HG02938 (cell line): ENCODE data around the gene OXLD1.
"Not testable (repeated sequence)": the region's sequence is repeated elsewhere in the genome, so short reads cannot be mapped to it uniquely, and the experiment has no call there.

Experiments
- ATAC-seq: cut with Tn5 transposase; IDR thresholded peaks from one replicate; pipeline ENCODE4 v1.9.1; 2021; ENCODE audit warnings: mild to moderate bottlenecking, moderate library complexity; ENCODE audit not compliant: unreplicated experiment

OXLD1 gene

DNA sequence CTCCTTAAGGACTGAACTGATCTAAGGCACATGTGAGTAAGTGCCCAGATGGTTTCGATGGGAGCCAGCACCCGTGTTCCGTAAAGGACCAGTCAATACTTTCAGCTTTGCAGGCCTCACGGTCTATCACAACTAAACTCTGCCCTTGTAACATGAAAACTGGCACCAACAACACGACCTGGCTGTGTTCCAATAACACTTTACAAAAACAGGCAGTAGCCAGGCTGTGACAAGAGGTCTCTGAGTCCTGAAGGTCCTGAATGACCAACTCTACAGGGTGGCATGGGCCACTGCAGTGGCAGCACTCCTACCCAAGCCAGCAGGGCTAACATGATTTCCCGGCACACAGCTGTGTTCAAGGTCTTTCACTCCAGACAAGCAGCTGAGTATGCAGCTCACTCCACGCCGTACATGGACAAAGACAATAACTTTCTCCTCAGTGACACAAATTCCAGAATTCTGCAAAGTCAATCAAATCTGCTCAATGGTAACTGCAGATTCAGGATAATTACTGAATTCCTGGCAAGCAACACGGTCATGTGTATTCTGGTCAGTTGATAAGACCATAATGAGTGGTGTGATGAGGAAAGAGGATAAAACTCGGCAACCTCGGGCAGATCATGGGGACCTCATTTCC, 44.8 kb downstream of the OXLD1 start:
- no peak for ATAC-seq

DNA sequence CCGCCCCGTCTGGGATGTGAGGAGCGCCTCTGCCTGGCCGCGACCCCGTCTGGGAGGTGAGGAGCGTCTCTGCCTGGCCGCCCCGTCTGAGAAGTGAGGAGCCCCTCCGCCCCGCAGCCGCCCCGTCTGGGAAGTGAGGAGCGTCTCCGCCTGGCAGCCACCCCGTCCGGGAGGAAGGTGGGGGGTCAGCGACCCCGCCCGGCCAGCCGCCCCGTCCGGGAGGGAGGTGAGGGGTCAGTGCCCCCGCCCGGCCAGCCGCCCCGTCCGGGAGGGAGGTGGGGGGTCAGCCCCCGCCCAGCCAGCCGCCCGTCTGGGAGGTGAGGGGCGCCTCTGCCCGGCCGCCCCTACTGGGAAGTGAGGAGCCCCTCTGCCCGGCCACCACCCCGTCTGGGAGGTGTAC, 48.1 kb downstream of the OXLD1 start:
- ATAC-seq, result not testable (repeated sequence)

DNA sequence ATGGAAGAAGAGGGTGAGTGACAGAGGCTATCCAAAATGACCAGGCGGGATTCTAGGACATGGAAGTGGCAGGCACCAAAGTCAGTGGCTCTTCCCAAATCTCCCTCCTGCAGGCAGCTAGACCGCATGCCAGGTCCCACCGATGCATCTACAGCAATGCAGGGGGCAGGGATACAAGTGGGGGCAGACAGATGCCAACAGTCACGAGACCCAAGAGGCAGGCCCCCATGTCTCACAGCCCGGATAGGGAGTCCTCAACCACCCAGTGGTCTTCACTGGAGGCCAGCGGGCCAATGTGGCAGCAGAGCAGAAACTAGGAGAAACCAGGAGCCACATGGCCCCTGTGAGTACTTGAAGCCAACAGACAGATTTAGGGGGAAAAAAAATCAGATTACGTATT, 49.5 kb downstream of the OXLD1 start:
- ATAC-seq, result no peak

DNA sequence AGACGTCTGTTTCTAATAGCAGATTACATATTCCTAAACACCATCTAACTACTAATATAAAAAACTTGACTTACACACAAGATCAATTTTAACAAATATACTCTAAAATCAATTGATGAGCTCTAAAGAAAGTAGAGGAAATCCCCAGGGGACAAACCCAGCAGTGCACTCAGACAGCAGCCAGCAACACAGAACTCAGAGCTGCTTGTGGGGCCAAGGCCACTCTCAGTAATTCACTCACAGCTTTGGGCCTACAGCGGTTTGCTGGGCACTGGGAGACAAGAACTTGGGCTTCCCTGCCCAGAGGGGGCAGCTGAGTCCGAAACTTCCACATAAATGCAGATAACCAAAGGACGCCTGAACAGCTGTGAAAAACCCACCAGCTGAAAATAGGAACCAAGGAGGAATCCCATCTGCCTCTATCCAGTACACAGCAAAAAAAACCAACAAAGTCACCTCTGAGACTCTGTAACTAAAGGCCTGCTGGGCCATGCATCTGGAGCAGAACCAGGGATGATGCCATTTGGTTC, 50.9 kb downstream of the OXLD1 start:
- ATAC-seq, result no peak
